Medulla oblongata (tissue), 1 donor: ENCODE results near the gene IFI6.
A peak's percentile ranks its signal among the peaks of the same experiment; 100 is the strongest.
"Not testable (repeated sequence)": the region's sequence is repeated elsewhere in the genome, so short reads cannot be mapped to it uniquely, and the experiment has no call there.

Experiments used
- DNase-seq: peaks from one replicate; pipeline ENCODE4 v3.0.0-alpha.2; 2015; ENCODE audit errors: extremely low spot score

IFI6 gene, protein sequence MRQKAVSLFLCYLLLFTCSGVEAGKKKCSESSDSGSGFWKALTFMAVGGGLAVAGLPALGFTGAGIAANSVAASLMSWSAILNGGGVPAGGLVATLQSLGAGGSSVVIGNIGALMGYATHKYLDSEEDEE

DNA sequence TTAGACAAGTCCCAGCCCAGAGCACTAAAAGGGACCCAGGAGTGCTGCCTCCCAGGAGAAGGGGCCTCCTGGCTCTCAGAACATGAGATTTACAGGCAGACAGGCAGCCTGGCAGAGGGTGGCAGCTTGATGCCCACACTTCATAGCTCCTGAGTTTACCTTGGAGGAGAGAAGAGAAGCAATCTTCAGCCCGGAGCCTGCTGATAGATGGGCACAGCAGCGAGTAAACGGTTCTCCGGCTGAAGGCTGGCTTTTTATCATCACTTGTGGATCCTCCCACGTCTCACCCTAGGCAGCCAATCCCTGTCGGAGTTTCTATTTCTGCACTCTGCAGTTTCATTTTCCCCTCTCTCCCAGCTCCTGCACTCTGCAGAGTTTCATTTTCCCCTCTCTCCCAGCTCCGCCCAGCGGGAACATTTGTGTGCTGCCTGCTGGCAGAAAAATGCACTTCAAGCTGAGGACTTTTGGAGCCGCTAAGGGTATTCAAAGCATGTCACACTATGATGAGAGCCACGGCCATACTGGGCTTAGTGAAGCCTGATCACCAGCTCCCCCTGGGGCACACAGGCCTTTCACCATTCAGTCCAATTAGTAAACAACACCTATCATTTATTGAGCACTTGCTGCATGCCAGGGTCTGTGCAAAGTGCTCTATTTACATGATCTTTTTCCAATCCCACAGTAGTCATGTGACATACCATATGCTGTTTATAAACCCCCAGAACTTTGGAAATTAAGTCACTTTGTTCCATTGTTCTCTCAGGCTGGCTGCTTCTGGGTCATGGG, at the start of gene IFI6:
Gene IFI6 (minus strand): TSS at position 229 of the 786 bp plus-strand sequence. CDS start 2,878 bp downstream, outside the sequence.
- DNase-seq: peak; percentile 97

DNA sequence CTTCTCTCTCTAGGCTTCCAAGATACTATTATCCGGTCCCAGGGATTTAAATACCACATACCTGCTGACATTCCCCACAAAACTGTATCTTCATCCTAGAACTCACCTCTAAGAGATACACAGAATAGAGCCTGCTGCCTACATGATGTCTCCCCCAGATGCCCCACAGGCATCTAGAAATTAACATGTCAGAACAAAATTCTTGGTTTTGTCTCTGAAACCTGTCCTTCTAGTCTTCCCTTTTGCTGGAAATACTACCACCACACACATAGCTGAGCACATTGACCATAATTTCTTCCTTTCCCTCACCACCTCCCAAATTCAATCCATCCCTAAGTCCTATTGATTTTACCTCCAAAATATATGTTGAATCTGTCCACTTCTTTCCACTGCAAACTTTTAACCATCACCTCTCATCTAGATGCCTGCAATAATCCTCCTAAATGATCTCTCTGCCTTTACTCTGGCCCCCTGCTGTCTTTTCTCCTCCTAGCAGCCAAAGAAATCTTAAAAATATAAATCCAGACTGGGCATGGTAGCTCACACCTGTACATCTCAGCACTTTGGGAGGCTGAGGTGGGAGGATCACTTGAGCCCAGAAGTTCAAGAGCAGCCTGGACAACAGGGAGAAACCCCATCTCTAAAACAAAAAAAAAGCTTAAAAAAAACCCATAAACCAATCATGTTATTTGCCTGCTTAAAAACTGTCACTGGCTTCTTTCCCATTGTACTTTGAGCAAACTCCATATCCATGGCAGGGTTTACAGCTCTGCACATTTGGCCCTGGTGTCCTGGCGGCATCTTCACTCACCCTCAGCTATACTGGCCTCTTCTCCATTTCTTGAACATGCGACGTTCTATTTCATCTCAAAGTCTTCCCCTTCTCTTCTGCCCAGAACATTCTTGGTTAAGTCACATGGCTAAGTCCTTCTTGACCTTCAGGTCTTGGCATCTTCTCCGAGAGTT, 47.6 kb upstream of the IFI6 start:
- no peak for DNase-seq

DNA sequence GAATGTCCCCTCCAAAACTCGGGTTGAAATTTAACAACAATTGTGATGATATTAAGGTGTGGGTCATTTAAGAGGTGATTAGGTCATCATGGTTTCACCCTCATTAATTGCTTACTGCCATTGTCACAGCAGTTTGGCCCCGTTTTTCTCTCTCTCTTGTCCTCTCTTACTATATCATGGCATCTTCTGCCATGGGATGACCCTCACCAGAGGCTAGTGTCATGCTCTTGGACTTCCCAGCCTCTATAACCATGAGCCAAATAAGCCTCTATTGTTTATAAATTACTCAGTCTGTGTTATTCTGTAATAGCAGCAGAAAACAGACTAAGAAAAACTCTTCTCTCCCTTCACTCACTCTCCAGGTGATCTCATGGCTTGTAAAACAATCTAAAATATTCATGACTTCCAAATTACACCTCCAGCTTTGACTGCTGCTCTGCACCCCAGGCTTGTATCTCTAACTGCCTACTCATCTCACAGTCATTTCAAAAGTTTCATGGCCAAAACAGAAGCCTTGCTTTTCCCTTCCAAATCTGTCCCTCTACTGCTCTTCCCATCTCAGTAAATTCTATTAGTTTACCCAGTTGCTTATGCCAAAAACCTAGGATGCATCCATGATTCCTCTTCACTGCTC, 44.4 kb upstream of the IFI6 start:
- no peak for DNase-seq

DNA sequence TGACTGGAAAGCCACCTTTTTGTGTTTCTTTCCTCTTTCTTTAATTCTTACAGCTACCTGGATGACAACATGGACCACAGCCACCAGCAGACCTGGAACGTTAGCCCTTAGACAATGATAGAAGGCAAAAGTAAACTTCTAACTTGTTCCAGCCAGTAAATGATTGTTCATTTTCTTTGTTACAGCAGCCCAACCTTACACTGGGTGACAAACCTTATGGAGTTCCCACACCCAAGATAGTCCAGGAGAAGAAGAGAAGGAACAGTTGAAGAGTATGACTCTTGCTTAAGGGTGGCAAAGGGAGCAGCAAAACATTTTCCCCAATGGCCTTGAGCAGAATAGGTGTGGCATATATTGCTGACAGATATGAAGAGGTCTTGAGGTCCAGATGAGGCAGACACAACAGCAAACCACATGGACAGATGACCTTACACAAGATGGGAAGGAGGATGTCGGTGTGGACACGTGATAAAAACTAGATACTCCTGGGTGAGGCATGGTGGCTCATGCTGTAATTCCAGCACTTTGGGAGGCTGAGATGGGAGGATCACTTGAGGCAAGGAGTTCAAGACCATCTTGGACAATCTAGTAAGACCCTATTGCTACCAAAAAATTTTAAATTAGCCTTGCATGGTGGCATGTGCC, 42.0 kb upstream of the IFI6 start:
- DNase-seq: no peak

DNA sequence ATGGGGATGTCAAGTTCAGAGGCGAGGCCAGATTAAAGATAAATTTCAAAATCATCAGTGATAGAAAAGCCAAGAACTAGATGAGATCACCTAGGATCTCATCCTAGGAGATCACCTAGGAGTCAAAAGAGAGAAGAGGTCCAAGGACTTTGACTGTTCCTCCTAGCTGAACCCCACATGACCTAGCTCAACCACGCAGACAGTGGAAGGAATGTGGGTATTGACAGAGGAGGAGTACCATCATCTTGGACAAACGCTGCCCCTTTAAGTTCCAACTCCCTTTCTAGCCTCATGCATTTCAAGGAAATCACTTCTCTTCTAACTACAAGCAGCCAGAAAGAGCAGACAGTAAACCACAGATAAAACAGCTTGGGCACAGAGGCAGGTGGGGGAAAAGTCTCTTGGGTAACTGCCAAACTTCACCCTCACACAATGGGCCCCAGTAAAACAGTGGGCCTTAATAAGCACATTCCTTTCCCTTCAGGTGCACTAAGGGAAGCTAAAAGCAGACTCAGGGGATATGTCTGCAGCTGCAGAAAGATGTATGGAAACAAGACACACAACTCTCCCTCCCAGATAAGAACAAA, 41.2 kb upstream of the IFI6 start:
- no peak for DNase-seq

DNA sequence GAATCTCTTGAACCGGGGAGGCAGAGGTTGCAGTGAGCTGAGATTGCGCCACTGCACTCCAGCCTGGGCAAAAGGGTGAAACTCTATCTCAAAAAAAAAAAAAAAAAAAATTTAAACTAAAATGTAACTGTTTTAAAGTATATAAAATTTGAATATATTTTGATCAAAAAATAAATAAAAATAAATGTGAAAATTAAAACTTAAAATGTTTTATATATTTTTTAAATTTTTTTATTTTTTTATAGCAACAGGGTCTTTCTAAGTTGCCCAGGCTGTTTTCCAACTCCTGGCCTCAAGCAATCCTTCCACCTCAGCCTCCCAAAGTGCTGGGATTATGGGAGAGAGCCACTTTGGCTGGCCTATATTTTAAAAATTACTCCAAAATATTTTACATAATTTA, 38.6 kb upstream of the IFI6 start:
- DNase-seq: no peak

DNA sequence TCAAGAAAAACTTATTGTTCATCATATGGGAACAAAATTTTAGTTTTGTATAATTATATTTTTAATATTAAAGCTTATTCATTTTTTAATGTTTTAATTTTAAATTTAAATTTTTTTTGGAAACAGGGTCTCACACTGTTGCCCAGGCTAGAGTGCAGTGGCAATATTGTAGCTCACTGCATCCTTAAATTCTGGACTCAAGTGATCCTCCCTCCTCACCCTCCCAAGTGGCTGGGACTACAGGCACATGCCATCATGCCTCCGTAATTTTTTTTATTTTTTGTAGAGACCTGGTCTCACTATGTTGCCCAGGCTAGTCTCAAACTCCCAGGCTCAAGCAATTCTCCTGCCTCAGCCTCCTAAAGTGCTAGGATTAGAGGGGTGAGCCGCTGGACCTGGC, 33.6 kb upstream of the IFI6 start:
- DNase-seq: no peak

DNA sequence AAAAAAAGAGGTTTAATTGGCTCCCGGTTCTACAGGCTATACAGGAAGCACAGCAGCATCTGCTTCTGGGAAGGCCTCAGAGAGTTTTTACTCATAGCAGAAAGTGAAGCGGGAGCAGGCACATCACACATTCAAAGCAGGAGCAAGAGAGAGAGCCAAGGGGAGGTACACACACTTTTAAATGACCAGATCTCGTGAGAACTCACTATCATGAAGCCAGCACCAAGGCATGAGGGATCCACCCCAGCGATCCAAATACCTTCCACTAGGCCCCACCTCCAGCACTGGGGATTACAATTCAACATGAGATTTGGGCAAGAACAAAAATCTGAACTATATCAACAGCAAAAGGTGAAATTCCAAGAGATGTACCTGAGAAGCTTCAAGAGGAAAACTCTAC, 33.0 kb upstream of the IFI6 start:
- no peak for DNase-seq

DNA sequence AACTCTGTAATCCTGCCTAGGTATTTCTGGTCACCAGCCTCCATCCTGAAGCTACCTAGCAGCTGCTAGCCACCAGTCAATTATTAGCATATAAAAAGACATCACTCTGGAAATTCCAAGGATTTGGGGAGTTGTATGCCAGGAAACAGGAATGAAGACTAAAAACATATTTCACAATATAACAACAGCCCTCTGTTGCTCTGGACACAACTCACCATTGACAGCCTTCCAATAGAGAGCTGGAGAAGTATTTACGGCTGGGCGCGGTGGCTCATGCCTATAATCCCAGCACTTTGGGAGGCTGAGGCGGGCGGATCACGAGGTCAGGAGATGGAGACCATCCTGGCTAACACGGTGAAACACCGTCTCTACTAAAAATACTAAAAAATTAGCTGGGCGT, 24.8 kb upstream of the IFI6 start:
- DNase-seq: not testable (repeated sequence)

DNA sequence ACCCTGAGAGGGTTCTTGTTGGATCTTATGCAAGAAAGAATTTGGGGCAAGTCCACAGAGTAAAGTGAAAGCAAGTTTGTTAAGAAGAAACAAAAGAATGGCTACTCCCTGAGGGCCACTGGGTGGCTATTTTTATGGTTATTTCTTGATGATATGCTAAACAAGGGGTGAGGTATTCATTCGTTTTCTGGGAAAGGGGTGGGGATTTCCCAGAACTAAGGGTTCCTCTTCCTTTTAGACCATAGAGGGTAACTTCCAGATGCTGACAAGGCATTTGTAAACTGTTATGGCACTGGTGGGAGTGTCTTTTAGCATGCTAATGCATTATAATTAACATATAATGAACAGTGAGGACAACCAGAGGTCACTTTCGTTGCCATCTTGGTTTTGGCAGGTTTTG, 18.2 kb upstream of the IFI6 start:
- no peak for DNase-seq

DNA sequence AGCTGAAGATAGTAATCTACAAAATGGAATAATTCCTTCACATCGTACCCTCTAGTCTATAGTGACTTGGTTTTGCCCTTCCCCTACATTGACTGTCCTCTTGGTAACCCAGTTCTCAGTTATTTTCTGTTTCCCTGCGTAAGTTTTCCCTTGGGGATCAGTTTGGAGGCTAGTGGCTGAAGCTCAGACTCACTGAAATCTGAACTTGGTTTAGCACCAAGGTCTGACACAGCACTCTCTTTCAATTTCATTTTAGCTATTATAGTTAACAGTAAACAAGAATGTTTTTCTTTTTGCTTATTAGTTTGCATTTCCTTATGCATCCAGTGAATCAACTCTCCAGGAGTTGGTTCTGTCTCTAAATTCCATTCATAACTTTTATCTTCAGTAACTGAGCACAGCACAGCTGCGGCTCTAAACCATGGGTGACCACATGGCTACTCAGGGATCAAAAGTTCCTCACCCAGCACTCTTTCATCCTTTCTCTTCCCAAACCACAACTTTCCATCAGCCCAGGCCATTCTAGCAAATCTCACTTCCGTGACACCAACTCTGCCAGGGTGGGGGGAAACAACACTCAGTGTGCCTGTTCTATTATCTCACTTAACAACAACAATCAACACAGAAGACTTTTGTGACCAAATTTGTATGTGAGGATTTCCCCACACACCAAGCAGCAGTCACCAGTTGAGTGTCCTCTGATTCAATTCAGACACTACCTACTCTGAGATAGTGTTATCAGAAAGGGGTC, 17.6 kb upstream of the IFI6 start:
- no peak for DNase-seq

DNA sequence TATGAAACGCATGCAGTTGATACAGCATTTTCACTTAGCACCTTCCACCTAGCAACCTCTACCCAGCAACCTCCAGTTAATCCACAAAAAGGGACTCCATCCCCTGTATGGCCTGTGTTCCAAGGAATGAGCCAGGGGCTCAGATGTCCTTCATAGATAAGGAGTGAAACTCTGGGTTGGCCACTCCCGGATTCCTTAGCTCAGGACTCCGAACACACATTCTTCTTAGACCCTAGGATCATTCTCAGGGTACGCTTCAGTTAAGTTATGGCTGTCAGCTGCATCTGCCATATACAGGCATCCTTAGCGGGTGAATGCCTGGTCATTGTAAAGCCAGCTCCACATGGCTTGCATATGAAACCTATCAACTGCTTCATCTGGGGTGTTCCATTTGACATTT, 15.9 kb upstream of the IFI6 start:
- DNase-seq: no peak

DNA sequence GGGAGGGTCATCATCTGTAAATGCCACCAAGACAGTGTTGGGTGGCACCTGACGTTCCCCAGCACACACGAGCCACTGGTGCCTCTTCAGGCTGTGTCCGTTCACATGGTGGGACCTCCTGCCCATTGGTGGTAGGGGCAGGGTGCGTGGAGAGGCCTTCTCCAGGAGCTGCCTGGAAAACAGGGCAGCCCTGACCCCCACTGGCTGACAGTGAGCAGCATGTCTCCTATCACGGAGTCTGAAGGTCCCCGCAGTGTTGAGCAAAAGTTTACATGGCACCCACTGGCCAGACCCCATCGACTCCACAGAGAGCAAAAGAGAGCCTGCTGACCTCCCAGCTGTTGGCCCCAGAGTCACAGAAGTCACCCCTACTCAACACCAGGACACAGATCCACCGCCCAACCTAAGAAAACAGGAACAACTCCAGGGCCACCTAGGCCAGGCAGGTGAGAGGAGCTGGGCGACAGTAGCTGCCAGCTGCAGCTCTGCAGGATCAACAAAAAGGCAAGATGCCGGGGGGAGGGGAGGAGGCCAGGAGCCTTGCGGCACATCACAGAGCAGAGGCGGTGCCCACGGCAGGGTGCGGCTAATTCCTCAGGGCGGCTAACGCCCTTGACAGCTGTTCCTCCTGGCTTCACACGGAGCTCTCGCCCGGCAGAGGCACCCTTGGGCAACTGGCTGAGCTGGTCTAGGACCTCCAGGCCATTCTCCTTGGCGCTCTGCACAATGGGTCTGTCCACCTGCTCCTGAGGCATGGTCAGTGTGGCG, 14.4 kb upstream of the IFI6 start:
- no peak for DNase-seq

DNA sequence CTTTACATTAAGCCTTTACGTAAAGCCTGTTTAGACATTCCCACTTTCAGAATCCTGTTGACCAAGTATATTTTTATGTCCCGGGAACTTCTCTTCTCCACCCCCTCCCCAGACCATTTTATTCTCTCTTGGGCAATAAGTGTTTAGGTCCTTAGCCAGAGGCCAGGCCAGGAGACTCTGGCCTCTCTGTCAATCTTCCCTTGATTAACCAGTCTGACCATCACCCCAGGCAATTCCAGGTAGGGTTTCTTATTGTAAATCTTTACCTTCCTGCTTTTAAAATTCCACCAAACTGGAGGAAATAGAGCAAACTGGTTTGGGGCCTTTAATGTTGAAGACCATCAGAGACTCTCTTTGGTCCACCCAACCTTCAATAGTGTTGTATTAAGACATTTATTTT, 12.2 kb upstream of the IFI6 start:
- DNase-seq: no peak

DNA sequence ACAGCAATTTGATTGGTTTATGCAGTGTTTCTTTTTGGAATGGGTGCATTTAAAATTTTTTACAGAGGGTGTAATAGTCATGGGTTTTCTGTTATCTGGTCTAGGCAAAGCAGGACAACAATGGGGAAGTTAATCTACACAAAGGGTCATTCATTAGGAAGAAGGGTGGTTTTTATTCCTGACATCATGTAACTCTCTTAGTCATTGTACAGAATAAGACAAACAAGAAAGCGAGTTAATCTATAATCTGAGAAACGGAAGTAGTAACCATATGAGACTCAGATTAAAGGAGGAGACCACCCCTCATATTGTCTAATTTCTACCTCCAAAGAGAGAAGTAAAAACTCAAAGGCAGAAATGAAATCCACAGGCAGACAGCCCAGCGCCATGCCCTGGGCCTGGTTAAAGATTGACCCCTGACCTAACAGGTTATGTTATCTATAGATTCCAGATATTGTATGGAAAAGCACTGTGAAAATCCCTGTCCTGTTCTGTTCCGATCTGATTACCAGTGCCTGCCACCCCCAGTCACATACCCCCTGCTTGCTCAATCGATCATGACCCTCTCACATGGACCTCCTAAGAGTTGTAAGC, 10.5 kb upstream of the IFI6 start:
- peak; percentile 28 for DNase-seq

DNA sequence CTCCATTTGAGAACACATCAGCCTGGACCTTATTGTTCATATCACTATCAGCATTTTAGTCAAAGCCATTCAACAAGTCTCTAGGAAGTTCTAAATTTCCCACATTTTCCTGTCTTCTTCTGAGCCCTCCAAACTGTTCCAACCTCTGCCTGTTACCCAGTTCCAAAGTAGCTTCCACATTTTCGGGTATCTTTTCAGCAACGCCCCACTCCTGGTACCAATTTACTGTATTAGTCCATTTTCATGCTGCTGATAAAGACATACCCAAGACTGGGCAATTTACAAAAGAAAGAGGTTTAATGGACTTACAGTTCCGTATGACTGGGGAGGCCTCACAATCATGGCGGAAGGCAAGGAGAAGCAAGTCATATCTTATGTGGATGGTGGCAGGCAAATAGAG, 9.6 kb upstream of the IFI6 start:
- not testable (repeated sequence) for DNase-seq

DNA sequence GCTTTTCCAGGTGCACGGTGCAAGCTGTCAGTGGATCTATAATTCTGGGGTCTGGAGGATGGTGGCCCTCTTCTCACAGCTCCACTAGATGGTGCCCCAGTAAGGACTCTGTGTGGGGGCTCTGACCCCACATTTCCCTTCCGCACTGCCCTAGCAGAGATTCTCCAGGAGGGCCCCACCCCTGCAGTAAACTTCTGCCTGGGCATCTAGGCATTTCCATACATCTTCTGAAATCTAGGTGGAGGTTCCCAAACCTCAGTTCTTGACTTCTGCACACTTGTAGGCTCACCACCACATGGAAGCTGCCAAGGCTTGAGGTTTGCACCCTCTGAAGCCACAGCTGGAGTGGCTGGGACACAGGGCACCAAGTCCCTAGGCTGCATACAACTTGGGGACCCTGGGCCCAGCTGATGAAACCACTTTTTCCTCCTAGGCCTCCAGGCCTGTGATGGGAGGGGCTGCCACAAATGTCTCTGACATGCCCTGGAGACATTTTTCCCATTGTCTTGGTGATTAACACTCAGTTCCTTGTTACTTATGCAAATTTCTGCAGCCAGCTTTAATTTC, 8.3 kb upstream of the IFI6 start:
- DNase-seq: not testable (repeated sequence)

DNA sequence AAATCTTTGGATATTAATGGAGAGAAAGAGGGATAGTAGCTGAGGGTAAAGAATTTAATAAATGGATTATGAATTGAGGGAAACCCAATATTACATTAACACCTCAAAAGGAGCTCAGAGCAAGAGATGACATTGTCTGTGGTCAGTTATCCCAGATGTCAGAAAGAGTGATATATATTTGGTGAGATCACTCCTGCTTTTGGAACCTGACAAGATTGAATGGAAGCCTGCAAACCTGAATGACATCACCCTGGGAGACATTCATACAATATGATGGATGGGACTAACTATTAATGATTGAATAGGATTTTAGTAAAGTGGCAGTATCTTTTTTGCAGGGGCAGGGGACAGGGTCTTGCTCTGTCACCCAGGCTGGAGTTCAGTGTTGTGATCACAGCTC, 6.8 kb upstream of the IFI6 start:
- no peak for DNase-seq

DNA sequence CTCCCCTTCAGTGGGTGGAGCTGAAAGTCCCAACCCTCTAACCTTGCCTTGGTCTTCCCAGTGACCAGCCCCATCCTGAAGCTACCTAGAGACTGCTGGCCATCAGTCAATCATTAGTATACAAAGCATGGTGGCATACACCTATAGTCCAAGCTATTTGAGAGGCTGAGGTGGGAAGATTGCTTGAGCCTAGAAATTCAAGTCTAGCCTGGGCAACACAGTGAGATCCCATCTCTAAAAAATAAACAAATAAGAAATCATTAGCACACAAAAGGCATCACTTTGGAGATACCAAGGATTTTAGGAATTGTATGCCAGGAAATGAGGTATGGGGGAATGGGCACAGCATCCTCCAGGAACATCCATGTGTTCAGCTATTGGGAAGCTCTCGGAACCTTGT, 4.4 kb upstream of the IFI6 start:
- no peak for DNase-seq
